Liver (tissue), 9 donors: ENCODE results near the gene CMC1. TPM values are rescaled to one million over a fixed set of nuclear protein-coding genes. Genes with fewer than 3 reads are reported as not detected.

ENCODE experiments used
- DNase-seq: peaks from one replicate; pipeline ENCODE4 v3.0.0-alpha.2; 2017; ENCODE audit warnings: low spot score
- H3K27ac ChIP-seq, 2 donors: one replicate each; pipeline ENCODE4 v1.7.0; 2013; ENCODE audit warnings: inconsistent platforms in 2 of 2, low read length in 2 of 2, control low read depth in 1 of 2, low read depth in 1 of 2, mild to moderate bottlenecking in 1 of 2
- H3K27me3 ChIP-seq, 4 donors: one replicate each; pipeline versions ENCODE4 v1.6.1 to v1.7.0; 2013; ENCODE audit warnings: low read length in 3 of 4, inconsistent platforms in 1 of 4, mild to moderate bottlenecking in 1 of 4, moderate library complexity in 1 of 4; ENCODE audit not compliant: control insufficient read depth in 4 of 4, insufficient read depth in 4 of 4
- H3K36me3 ChIP-seq, 4 donors: one replicate each; pipeline versions ENCODE4 v1.6.1 to v1.7.0; 2013; ENCODE audit warnings: low read length in 3 of 4, mild to moderate bottlenecking in 3 of 4, low read depth in 1 of 4, moderate library complexity in 1 of 4; ENCODE audit not compliant: control insufficient read depth in 4 of 4, insufficient read depth in 3 of 4
- H3K4me1 ChIP-seq, 4 donors: one replicate each; pipeline versions ENCODE4 v1.6.1 to v1.7.0; 2013; ENCODE audit warnings: low read length in 3 of 4, mild to moderate bottlenecking in 3 of 4, moderate library complexity in 1 of 4; ENCODE audit not compliant: control insufficient read depth in 4 of 4, insufficient read depth in 4 of 4
- H3K4me3 ChIP-seq, 3 donors: one replicate each; pipeline versions ENCODE4 v1.6.1 to v1.7.0; 2013; ENCODE audit warnings: low read length in 3 of 3, control low read depth in 1 of 3, low read depth in 1 of 3, mild to moderate bottlenecking in 1 of 3
- H3K9ac ChIP-seq, 2 donors: one replicate each; pipeline ENCODE4 v1.7.0; 2013; ENCODE audit warnings: low read length in 2 of 2, mild to moderate bottlenecking in 2 of 2, moderate library complexity in 2 of 2, control low read depth in 1 of 2, low read depth in 1 of 2
- H3K9me3 ChIP-seq, 4 donors: one replicate each; pipeline versions ENCODE4 v1.6.1 to v1.7.0; 2013; ENCODE audit warnings: low read length in 3 of 4; ENCODE audit not compliant: control insufficient read depth in 4 of 4
- EGR1 ChIP-seq, 2 donors: IDR thresholded peaks; 2 replicates each; pipeline ENCODE4 v1.6.1; 2016 to 2018; ENCODE audit warnings: antibody characterized with exemption in 2 of 2, low read depth in 2 of 2
- FOXA1 ChIP-seq: IDR thresholded peaks from 2 replicates; pipeline ENCODE4 v1.6.1; 2016; ENCODE audit warnings: antibody characterized with exemption
- FOXA2 ChIP-seq: IDR thresholded peaks from 2 replicates; pipeline ENCODE4 v1.6.1; 2016; ENCODE audit warnings: antibody characterized with exemption
- GABPA ChIP-seq, 2 donors: IDR thresholded peaks in 1 of 2; conservative IDR thresholded peaks in 1 of 2; 2 replicates each; pipeline ENCODE4 v1.6.1; 2016; ENCODE audit warnings: antibody characterized with exemption in 2 of 2, mild to moderate bottlenecking in 1 of 2, moderate library complexity in 1 of 2
- HNF4A ChIP-seq, 2 donors: conservative IDR thresholded peaks; 2 replicates each; pipeline ENCODE4 v1.6.1; 2016; ENCODE audit warnings: antibody characterized with exemption in 2 of 2, mild to moderate bottlenecking in 2 of 2
- HNF4G ChIP-seq: IDR thresholded peaks from 2 replicates; pipeline ENCODE4 v1.6.1; 2016; ENCODE audit warnings: antibody characterized with exemption
- JUND ChIP-seq, 2 donors: IDR thresholded peaks; 2 replicates each; pipeline ENCODE4 v1.6.1; 2016; ENCODE audit warnings: antibody characterized with exemption in 2 of 2
- MAX ChIP-seq: IDR thresholded peaks from 2 replicates; pipeline ENCODE4 v1.6.1; 2016; ENCODE audit warnings: antibody characterized with exemption
- NR2F2 ChIP-seq: IDR thresholded peaks from 2 replicates; pipeline ENCODE4 v1.6.1; 2016; ENCODE audit warnings: antibody characterized with exemption
- RAD21 ChIP-seq, 2 donors: IDR thresholded peaks; 2 replicates each; pipeline ENCODE4 v1.6.1; 2016; ENCODE audit warnings: antibody characterized with exemption in 2 of 2, mild to moderate bottlenecking in 2 of 2
- RXRA ChIP-seq, 2 donors: IDR thresholded peaks; 2 replicates each; pipeline ENCODE4 v1.6.1; 2017 to 2018; ENCODE audit warnings: antibody characterized with exemption in 2 of 2, mild to moderate bottlenecking in 1 of 2
- SP1 ChIP-seq: IDR thresholded peaks from 2 replicates; pipeline ENCODE4 v1.6.1; 2018; ENCODE audit warnings: antibody characterized with exemption, mild to moderate bottlenecking
- TAF1 ChIP-seq: conservative IDR thresholded peaks from 2 replicates; pipeline ENCODE4 v1.6.1; 2016; ENCODE audit warnings: antibody characterized with exemption, mild to moderate bottlenecking
- YY1 ChIP-seq: IDR thresholded peaks from 2 replicates; pipeline ENCODE4 v1.6.1; 2016; ENCODE audit warnings: antibody characterized with exemption, mild to moderate bottlenecking
- polyA plus RNA-seq, 2 donors: library from polyadenylated mRNA; stranded (reverse) in 1 of 2; unstranded in 1 of 2; fragments of 200-250 nt in 1 of 2; fragments of >200 nt in 1 of 2; fragmentation: Nextera tagmentation in 1 of 2; extraction: Ambion mirVana in 1 of 2; gene quantifications; one replicate each; pipeline versions ENCODE4 v1.2.1 to v1.2.3, GENCODE V29; 2013 to 2015
- total RNA-seq, 2 donors: library from RNA; depleted of rRNA; stranded (reverse); fragments of >200 nt; gene quantifications; one replicate each; pipeline ENCODE4 v1.2.3, GENCODE V29; 2014
- TF ChIP-seq, protein P1 (sequence below): IDR thresholded peaks from 2 replicates; pipeline ENCODE4 v1.6.1; 2016; ENCODE audit warnings: antibody characterized with exemption
- TF ChIP-seq, protein P2 (sequence below): IDR thresholded peaks from 2 replicates; pipeline ENCODE4 v1.6.1; 2016; ENCODE audit warnings: antibody characterized with exemption, mild to moderate bottlenecking
- TF ChIP-seq, protein P3 (sequence below): IDR thresholded peaks from 2 replicates; pipeline ENCODE4 v1.6.1; 2016; ENCODE audit warnings: antibody characterized with exemption
- TF ChIP-seq, protein P4 (sequence below): fragments of 150-350 bp; IDR thresholded peaks from 2 replicates; pipeline ENCODE4 v1.5.1; 2017; ENCODE audit warnings: improper control_type of control experiment, low read depth, low read length; ENCODE audit not compliant: missing input control
- donor health status: healthy.
- donor health status: healthy.
- donor health status: healthy.
- donor health status: healthy.
- donor health status: healthy.

The CMC1 gene
- total and polyA plus RNA-seq, 4 donors, result 4.2 to 58.4 (median 15.6) TPM

DNA sequence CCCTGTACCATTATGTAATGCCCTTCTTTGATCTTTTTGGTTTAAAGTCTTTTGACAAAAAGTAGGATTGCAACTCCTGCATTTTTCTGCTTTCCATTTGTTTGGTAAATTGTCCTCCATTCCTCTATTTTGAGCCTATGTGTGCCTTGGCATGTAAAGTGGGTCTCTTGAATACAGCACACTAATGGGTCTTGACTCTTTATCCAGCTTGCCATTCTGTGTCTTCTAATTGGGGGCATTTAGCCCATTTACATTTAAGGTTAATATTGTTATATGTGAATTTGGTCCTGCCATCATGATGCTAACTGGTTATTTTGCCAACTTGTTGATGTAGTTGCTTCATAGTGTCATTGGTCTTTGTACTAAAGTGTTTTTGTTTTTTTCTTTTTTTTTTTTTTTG lies 32.4 kb downstream of the CMC1 start:
- Histone ChIP-seq H3K9me3 (peaks cover 0 to 5% (median under 1%) of the 10 kb centered on the region in 4 donors), H3K9ac (no peak overlapping the region), H3K4me3 (no peak overlapping the region), H3K27me3 (no peaks in the 10 kb centered on the region), H3K4me1 (peaks cover 0 to 5% (median 0%) of the 10 kb centered on the region in 4 donors), H3K27ac (no peak overlapping the region), H3K36me3 (peaks cover 0 to 7% (median 1%) of the 10 kb centered on the region in 4 donors)
- no peak for TF ChIP-seq TAF1
- no peak for TF ChIP-seq RXRA (IDR thresholded peaks at IDR 0.05)
- TF ChIP-seq, protein P1, sequence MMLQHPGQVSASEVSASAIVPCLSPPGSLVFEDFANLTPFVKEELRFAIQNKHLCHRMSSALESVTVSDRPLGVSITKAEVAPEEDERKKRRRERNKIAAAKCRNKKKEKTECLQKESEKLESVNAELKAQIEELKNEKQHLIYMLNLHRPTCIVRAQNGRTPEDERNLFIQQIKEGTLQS, result no peak
- TF ChIP-seq, protein P2, sequence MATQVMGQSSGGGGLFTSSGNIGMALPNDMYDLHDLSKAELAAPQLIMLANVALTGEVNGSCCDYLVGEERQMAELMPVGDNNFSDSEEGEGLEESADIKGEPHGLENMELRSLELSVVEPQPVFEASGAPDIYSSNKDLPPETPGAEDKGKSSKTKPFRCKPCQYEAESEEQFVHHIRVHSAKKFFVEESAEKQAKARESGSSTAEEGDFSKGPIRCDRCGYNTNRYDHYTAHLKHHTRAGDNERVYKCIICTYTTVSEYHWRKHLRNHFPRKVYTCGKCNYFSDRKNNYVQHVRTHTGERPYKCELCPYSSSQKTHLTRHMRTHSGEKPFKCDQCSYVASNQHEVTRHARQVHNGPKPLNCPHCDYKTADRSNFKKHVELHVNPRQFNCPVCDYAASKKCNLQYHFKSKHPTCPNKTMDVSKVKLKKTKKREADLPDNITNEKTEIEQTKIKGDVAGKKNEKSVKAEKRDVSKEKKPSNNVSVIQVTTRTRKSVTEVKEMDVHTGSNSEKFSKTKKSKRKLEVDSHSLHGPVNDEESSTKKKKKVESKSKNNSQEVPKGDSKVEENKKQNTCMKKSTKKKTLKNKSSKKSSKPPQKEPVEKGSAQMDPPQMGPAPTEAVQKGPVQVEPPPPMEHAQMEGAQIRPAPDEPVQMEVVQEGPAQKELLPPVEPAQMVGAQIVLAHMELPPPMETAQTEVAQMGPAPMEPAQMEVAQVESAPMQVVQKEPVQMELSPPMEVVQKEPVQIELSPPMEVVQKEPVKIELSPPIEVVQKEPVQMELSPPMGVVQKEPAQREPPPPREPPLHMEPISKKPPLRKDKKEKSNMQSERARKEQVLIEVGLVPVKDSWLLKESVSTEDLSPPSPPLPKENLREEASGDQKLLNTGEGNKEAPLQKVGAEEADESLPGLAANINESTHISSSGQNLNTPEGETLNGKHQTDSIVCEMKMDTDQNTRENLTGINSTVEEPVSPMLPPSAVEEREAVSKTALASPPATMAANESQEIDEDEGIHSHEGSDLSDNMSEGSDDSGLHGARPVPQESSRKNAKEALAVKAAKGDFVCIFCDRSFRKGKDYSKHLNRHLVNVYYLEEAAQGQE, result no peak
- TF ChIP-seq MAX, result no peak
- TF ChIP-seq FOXA1, result no peak
- no peak for TF ChIP-seq EGR1 (IDR thresholded peaks at IDR 0.05; ENCODE audit: low read depth in 2 of 2)
- no peak for TF ChIP-seq GABPA (IDR thresholded peaks at IDR 0.05 in 1 of 2, conservative IDR thresholded peaks at IDR 0.05 in 1 of 2)
- TF ChIP-seq, protein P3, sequence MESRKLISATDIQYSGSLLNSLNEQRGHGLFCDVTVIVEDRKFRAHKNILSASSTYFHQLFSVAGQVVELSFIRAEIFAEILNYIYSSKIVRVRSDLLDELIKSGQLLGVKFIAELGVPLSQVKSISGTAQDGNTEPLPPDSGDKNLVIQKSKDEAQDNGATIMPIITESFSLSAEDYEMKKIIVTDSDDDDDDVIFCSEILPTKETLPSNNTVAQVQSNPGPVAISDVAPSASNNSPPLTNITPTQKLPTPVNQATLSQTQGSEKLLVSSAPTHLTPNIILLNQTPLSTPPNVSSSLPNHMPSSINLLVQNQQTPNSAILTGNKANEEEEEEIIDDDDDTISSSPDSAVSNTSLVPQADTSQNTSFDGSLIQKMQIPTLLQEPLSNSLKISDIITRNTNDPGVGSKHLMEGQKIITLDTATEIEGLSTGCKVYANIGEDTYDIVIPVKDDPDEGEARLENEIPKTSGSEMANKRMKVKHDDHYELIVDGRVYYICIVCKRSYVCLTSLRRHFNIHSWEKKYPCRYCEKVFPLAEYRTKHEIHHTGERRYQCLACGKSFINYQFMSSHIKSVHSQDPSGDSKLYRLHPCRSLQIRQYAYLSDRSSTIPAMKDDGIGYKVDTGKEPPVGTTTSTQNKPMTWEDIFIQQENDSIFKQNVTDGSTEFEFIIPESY, result no peak
- no peak for TF ChIP-seq JUND (IDR thresholded peaks at IDR 0.05)
- TF ChIP-seq, protein P4, sequence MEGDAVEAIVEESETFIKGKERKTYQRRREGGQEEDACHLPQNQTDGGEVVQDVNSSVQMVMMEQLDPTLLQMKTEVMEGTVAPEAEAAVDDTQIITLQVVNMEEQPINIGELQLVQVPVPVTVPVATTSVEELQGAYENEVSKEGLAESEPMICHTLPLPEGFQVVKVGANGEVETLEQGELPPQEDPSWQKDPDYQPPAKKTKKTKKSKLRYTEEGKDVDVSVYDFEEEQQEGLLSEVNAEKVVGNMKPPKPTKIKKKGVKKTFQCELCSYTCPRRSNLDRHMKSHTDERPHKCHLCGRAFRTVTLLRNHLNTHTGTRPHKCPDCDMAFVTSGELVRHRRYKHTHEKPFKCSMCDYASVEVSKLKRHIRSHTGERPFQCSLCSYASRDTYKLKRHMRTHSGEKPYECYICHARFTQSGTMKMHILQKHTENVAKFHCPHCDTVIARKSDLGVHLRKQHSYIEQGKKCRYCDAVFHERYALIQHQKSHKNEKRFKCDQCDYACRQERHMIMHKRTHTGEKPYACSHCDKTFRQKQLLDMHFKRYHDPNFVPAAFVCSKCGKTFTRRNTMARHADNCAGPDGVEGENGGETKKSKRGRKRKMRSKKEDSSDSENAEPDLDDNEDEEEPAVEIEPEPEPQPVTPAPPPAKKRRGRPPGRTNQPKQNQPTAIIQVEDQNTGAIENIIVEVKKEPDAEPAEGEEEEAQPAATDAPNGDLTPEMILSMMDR, result no peak
- no peak for TF ChIP-seq YY1
- TF ChIP-seq HNF4G, result no peak
- TF ChIP-seq SP1, result no peak
- TF ChIP-seq NR2F2, result no peak
- TF ChIP-seq HNF4A (conservative IDR thresholded peaks at IDR 0.05), result no peak
- no peak for TF ChIP-seq FOXA2
- no peak for TF ChIP-seq RAD21 (IDR thresholded peaks at IDR 0.05)
- no peak for DNase-seq
